DOHH2 (cell line): ENCODE measurements around the gene DCHS2.

Experiments
- CTCF ChIP-seq: fragments of 200-600 bp; sonication (generic); IDR thresholded peaks from one replicate; pipeline ENCODE4 v1.5.1; 2014; ENCODE audit warnings: antibody characterized with exemption, mild to moderate bottlenecking, low read depth, low read length; ENCODE audit not compliant: poor library complexity, severe bottlenecking
- EZH2phosphoT487 ChIP-seq: fragments of 200-600 bp; sonication (generic); IDR thresholded peaks from 2 replicates; pipeline ENCODE4 v1.6.1; 2017; ENCODE audit warnings: borderline replicate concordance, mild to moderate bottlenecking, antibody characterized with exemption, low read length, moderate library complexity, mixed read lengths

- TF ChIP-seq CTCF: no peak
- TF ChIP-seq EZH2phosphoT487: no peak
Observed at GRCh38 chr4:154313004-154313585, 178.5 kb downstream of the DCHS2 start.
